Ramos (cell line): ENCODE measurements around the gene GEMIN5.

ENCODE experiments used
- in situ Hi-C: fragments of 300-500 bp; cut with MboI; formaldehyde crosslinking; loops from one replicate; pipeline ENCODE4 v1.14.3; 2022; ENCODE audit warnings: low sequenced_read_pairs; ENCODE audit not compliant: unreplicated experiment

GEMIN5 gene

GRCh38 chr5:154895606-154896561 is 42.1 kb downstream of the GEMIN5 start:
- in situ Hi-C loops, result no loop called here

GRCh38 chr5:154893381-154893780 is 44.6 kb downstream of the GEMIN5 start:
- in situ Hi-C loops, result no loop called here

GRCh38 chr5:154892369-154892771 is 45.6 kb downstream of the GEMIN5 start:
- in situ Hi-C loops, result no loop called here

- in situ Hi-C loops, result no loop called here
Measured at GRCh38 chr5:154885439-154885838, 52.6 kb downstream of the GEMIN5 start.

GRCh38 chr5:154884424-154884823 is 53.6 kb downstream of the GEMIN5 start:
- in situ Hi-C loops, result no loop called here

GRCh38 chr5:154881986-154882385 is 56.0 kb downstream of the GEMIN5 start:
- in situ Hi-C loops, result no loop called here

GRCh38 chr5:154878642-154879335 is 59.2 kb downstream of the GEMIN5 start:
- in situ Hi-C loops, result no loop called here

GRCh38 chr5:154873791-154874331 is 64.2 kb downstream of the GEMIN5 start:
- in situ Hi-C loops, result no loop called here

GRCh38 chr5:154871734-154872133 is 66.3 kb downstream of the GEMIN5 start:
- in situ Hi-C loops, result no loop called here

GRCh38 chr5:154868702-154869101 is 69.3 kb downstream of the GEMIN5 start:
- in situ Hi-C loops, result no loop called here

- in situ Hi-C loops, result no loop called here
Measured at GRCh38 chr5:154866841-154867240, 71.2 kb downstream of the GEMIN5 start.

GRCh38 chr5:154865466-154866184 is 72.4 kb downstream of the GEMIN5 start:
- in situ Hi-C loops, result no loop called here

- in situ Hi-C loops, result no loop called here
Measured at GRCh38 chr5:154863291-154864080, 74.5 kb downstream of the GEMIN5 start.

- in situ Hi-C loops, result no loop called here
Measured at GRCh38 chr5:154862766-154863165, 75.2 kb downstream of the GEMIN5 start.

GRCh38 chr5:154861946-154862345 is 76.1 kb downstream of the GEMIN5 start:
- in situ Hi-C loops, result no loop called here

- in situ Hi-C loops, result no loop called here
Measured at GRCh38 chr5:154860765-154861164, 77.2 kb downstream of the GEMIN5 start.

- in situ Hi-C loops, result no loop called here
Measured at GRCh38 chr5:154860123-154860522, 77.9 kb downstream of the GEMIN5 start.

GRCh38 chr5:154858972-154859871 is 78.8 kb downstream of the GEMIN5 start:
- in situ Hi-C loops, result loop anchor here (10.0 kb wide), 1 partner anchor 104 kb away; the partner anchor contains the start of gene LARP1
